ENCODE measurements around the gene ITFG1.
"Not testable (repeated sequence)": the region's sequence is repeated elsewhere in the genome, so short reads cannot be mapped to it uniquely, and the experiment has no call there.

Gene ITFG1

GRCh38 chr16:47196457-47196856, 264.4 kb downstream of the ITFG1 start:
- POLR2A ChIA-PET (ENCODE audit: low non-redundant PET), result no interaction called here
- no peak for TF ChIP-seq CTCF (conservative IDR thresholded peaks at IDR 0.05; ENCODE audit: low read depth)
- no peak overlapping the region for H3K27ac ChIP-seq
- CTCF ChIA-PET, result interaction anchor here (0.8 kb wide), 1 partner anchor 447 kb away, joined by 3 read pairs; no protein-coding TSS in a partner anchor
- no peak for DNase-seq (ENCODE audit: low spot score)

GRCh38 chr16:47182318-47182717, 278.5 kb downstream of the ITFG1 start:
- POLR2A ChIA-PET (ENCODE audit: low non-redundant PET), result no interaction called here
- CTCF ChIA-PET, result no interaction called here
- H3K27ac ChIP-seq, result no peak overlapping the region
- DNase-seq (ENCODE audit: low spot score), result no peak
- TF ChIP-seq CTCF (conservative IDR thresholded peaks at IDR 0.05; ENCODE audit: low read depth), result no peak

- POLR2A ChIA-PET (ENCODE audit: low non-redundant PET); CTCF ChIA-PET; H3K27ac ChIP-seq; DNase-seq (ENCODE audit: low spot score): not testable (repeated sequence)
Measured at GRCh38 chr16:47181066-47181465, 279.8 kb downstream of the ITFG1 start.

- no peak overlapping the region for H3K27ac ChIP-seq
- CTCF ChIA-PET, result no interaction called here
- DNase-seq (ENCODE audit: low spot score), result no peak
- no peak for TF ChIP-seq CTCF (conservative IDR thresholded peaks at IDR 0.05; ENCODE audit: low read depth)
- POLR2A ChIA-PET (ENCODE audit: low non-redundant PET), result no interaction called here
Measured at GRCh38 chr16:47180073-47180472, 280.8 kb downstream of the ITFG1 start.

- ChIA-PET CTCF (no interaction called here), POLR2A (ENCODE audit: low non-redundant PET) (no interaction called here)
- TF ChIP-seq CTCF (conservative IDR thresholded peaks at IDR 0.05; ENCODE audit: low read depth), result no peak
- DNase-seq (ENCODE audit: low spot score), result no peak
- no peak overlapping the region for H3K27ac ChIP-seq
Measured at GRCh38 chr16:47175152-47175551, 285.7 kb downstream of the ITFG1 start.

GRCh38 chr16:47162670-47163420, 298.0 kb downstream of the ITFG1 start:
- TF ChIP-seq CTCF (conservative IDR thresholded peaks at IDR 0.05; ENCODE audit: low read depth), result no peak
- ChIA-PET CTCF (interaction anchor here (0.6 kb wide), 2 partner anchors 20 to 1672 kb away, joined by 3 read pairs; no protein-coding TSS in a partner anchor), POLR2A (ENCODE audit: low non-redundant PET) (no interaction called here)
- H3K27ac ChIP-seq, result no peak overlapping the region
- DNase-seq (ENCODE audit: low spot score), result no peak

- ChIA-PET CTCF (no interaction called here), POLR2A (ENCODE audit: low non-redundant PET) (no interaction called here)
- DNase-seq (ENCODE audit: low spot score), result no peak
- no peak overlapping the region for H3K27ac ChIP-seq
- TF ChIP-seq CTCF (conservative IDR thresholded peaks at IDR 0.05; ENCODE audit: low read depth), result no peak
Measured at GRCh38 chr16:47161464-47161863, 299.4 kb downstream of the ITFG1 start.
